Lower lobe of right lung (tissue), 2 donors: Measurements from ENCODE around the gene MLLT10. TPM values are rescaled to one million over a fixed set of nuclear protein-coding genes. Genes with fewer than 3 reads are reported as not detected.

Experiments used
- ATAC-seq, 2 donors: fragments of 200-7000 bp; cut with Tn5 transposase; one replicate each; pipeline ENCODE4 v1.9.1; 2020 to 2022; ENCODE audit warnings: mild to moderate bottlenecking in 2 of 2, moderate library complexity in 2 of 2
- DNase-seq: peaks from one replicate; pipeline ENCODE4 v3.0.0-alpha.2; 2020
- H3K27ac ChIP-seq: fragments of 200-600 bp; one replicate; pipeline ENCODE4 v1.8.0; 2022
- H3K27me3 ChIP-seq: fragments of 200-600 bp; one replicate; pipeline ENCODE4 v1.8.0; 2022; ENCODE audit warnings: low read depth
- H3K36me3 ChIP-seq: fragments of 200-600 bp; one replicate; pipeline ENCODE4 v1.8.0; 2022; ENCODE audit warnings: mild to moderate bottlenecking
- H3K4me1 ChIP-seq: fragments of 200-600 bp; one replicate; pipeline ENCODE4 v1.8.0; 2022
- H3K4me3 ChIP-seq: fragments of 200-600 bp; one replicate; pipeline ENCODE4 v1.8.0; 2022; ENCODE audit warnings: mild to moderate bottlenecking
- H3K9me3 ChIP-seq: fragments of 200-600 bp; one replicate; pipeline ENCODE4 v1.8.0; 2022
- intact Hi-C: fragments of 100-400 bp; cut with DNase I; formaldehyde crosslinking; loops from one replicate; pipeline ENCODE4 v1.11.0; 2022
- total RNA-seq: library from RNA; stranded (reverse); fragmentation: NEBNext Ultra II Directional; extraction: Animal tissue kit (Norgen Biotek cat#: 25700); gene quantifications from one replicate; pipeline ENCODE4 v1.2.1, GENCODE V29; 2021
- TF ChIP-seq, protein P1 (sequence below): fragments of 200-600 bp; IDR thresholded peaks from one replicate; pipeline ENCODE4 v1.8.0; 2022; ENCODE audit warnings: antibody characterized with exemption, mild to moderate bottlenecking
- donor health status: DM: no; HTN: yes; CAD: no; lungs with severe emphysema.

The MLLT10 gene
- total RNA-seq, 1 donor from 2014 or later: 48.8 TPM

DNA sequence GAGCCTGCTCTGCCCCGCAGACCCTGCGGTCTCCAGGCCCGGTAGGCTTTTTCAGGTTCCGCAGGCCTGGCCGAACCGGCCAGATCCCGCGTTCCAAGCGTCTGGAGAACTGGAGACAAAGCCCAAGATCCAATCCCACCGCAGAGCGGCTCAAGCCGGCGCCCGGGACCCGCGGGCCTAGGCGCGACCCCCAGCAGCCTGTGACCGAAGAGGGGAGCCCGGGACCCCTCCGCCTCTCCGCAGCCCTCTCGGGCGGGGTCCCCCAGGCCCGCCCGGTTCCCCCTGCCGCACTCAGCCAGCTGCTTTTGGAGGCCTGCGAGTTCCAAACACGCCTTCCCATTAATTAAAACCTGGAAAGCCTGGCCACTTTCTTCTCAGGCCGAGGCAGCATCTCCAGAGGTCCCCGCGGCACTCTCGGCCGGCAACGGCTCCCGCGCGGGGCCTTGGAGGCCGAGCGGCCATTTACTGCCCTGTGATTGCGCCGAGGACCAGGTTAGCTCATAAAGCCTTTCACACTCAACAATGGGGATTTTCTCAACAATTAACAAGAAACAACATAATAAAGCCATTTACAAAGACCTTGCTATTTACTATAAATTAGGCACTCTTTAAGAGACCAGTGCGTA is 25.2 kb upstream of the MLLT10 start:
- H3K27ac ChIP-seq: no peak overlapping the region
- intact Hi-C loops: no loop called here
- H3K36me3 ChIP-seq: no peaks in the 10 kb centered on the region
- ATAC-seq (peak in 1 of 2 donors; percentile 46), DNase-seq (no peak)
- H3K4me3 ChIP-seq: no peak overlapping the region
- TF ChIP-seq, protein P1, sequence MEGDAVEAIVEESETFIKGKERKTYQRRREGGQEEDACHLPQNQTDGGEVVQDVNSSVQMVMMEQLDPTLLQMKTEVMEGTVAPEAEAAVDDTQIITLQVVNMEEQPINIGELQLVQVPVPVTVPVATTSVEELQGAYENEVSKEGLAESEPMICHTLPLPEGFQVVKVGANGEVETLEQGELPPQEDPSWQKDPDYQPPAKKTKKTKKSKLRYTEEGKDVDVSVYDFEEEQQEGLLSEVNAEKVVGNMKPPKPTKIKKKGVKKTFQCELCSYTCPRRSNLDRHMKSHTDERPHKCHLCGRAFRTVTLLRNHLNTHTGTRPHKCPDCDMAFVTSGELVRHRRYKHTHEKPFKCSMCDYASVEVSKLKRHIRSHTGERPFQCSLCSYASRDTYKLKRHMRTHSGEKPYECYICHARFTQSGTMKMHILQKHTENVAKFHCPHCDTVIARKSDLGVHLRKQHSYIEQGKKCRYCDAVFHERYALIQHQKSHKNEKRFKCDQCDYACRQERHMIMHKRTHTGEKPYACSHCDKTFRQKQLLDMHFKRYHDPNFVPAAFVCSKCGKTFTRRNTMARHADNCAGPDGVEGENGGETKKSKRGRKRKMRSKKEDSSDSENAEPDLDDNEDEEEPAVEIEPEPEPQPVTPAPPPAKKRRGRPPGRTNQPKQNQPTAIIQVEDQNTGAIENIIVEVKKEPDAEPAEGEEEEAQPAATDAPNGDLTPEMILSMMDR: no peak
- H3K4me1 ChIP-seq: no peaks in the 10 kb centered on the region
- H3K9me3 ChIP-seq: no peaks in the 10 kb centered on the region
- H3K27me3 ChIP-seq: peaks cover 39% of the 10 kb centered on the region

GRCh38 chr10:21509341-21510240 is 24.4 kb upstream of the MLLT10 start:
- Histone ChIP-seq H3K27ac (peak overlapping the region; percentile 31), H3K4me3 (peak overlapping the region; percentile 44), H3K27me3 (peaks cover 45% of the 10 kb centered on the region), H3K9me3 (no peaks in the 10 kb centered on the region), H3K36me3 (no peaks in the 10 kb centered on the region), H3K4me1 (no peaks in the 10 kb centered on the region)
- intact Hi-C loops: no loop called here
- DNase-seq (no peak), ATAC-seq (no peak)
- TF ChIP-seq, protein P1: no peak

GRCh38 chr10:21510241-21511094 is 23.6 kb upstream of the MLLT10 start:
- Histone ChIP-seq H3K4me1 (peaks cover 7% of the 10 kb centered on the region), H3K27ac (peak overlapping the region; percentile 31), H3K27me3 (peaks cover 53% of the 10 kb centered on the region), H3K36me3 (no peaks in the 10 kb centered on the region), H3K4me3 (peak overlapping the region; percentile 44), H3K9me3 (no peaks in the 10 kb centered on the region)
- TF ChIP-seq, protein P1: no peak
- intact Hi-C loops: no loop called here
- DNase-seq (no peak), ATAC-seq (peak; percentile 24 to 31)

DNA sequence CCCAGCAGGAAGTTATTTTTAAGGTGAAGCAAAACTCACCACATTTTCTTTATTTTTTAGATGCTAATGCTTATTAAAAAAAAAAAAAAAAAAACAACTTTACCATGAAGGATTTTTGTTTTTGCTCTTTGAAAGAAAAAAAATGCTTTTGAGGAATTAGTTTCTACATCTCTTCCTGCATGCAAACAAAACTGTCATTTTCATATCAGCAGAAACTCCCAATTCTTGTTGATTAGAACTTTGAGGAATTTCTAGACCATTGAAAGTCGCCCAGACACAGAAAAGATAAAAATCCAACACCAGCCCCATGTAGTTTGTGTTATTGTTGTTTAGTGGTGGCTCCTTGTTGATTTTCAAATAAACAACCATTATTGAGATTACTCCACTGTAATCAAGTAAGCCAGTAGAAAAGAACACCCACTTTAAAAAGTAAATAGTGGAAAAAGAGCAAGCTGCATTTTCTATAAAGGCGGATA is 22.9 kb upstream of the MLLT10 start:
- Histone ChIP-seq H3K36me3 (no peaks in the 10 kb centered on the region), H3K27me3 (peaks cover 57% of the 10 kb centered on the region), H3K27ac (no peak overlapping the region), H3K4me1 (peaks cover 14% of the 10 kb centered on the region), H3K4me3 (no peak overlapping the region), H3K9me3 (no peaks in the 10 kb centered on the region)
- intact Hi-C loops: no loop called here
- ATAC-seq: no peak
- TF ChIP-seq, protein P1: no peak
- DNase-seq: no peak

- Histone ChIP-seq H3K9me3 (no peaks in the 10 kb centered on the region), H3K27ac (no peak overlapping the region), H3K36me3 (no peaks in the 10 kb centered on the region), H3K4me1 (peaks cover 15% of the 10 kb centered on the region), H3K27me3 (peaks cover 57% of the 10 kb centered on the region), H3K4me3 (no peak overlapping the region)
- intact Hi-C loops: no loop called here
- TF ChIP-seq, protein P1: no peak
- no peak for DNase-seq
- ATAC-seq: no peak
Measured at GRCh38 chr10:21511946-21512572, 22.0 kb upstream of the MLLT10 start.
